IMR-90 (cell line): ENCODE measurements around the gene CACNA2D4.

Experiments
- CTCF ChIP-seq: conservative IDR thresholded peaks from 2 replicates; pipeline ENCODE4 v1.5.1; 2012; ENCODE audit warnings: mild to moderate bottlenecking, low read depth, low read length, improper control_type of control experiment
- POLR2A ChIP-seq: IDR thresholded peaks from 2 replicates; pipeline ENCODE4 v1.6.1; 2012; ENCODE audit warnings: mild to moderate bottlenecking, low read depth, low read length
- RAD21 ChIP-seq: IDR thresholded peaks from 2 replicates; pipeline ENCODE4 v1.6.1; 2012; ENCODE audit warnings: low read length, improper control_type of control experiment
- SMC3 ChIP-seq: fragments of 150-350 bp; IDR thresholded peaks from 2 replicates; pipeline ENCODE4 v1.6.1; 2016; ENCODE audit warnings: low read depth, mild to moderate bottlenecking, antibody characterized with exemption, low read length, moderate library complexity
- USF2 ChIP-seq: fragments of 150-350 bp; IDR thresholded peaks from 2 replicates; pipeline ENCODE4 v1.6.1; 2017; ENCODE audit warnings: mild to moderate bottlenecking, antibody characterized with exemption, low read length, low read depth

GRCh38 chr12:1825382-1826102 lies 92.9 kb downstream of the CACNA2D4 start:
- TF ChIP-seq POLR2A (no peak), CTCF (no peak), SMC3 (no peak), RAD21 (no peak), USF2 (no peak)
